GM21619 (cell line): Measurements from ENCODE around the gene ZAR1.

Experiments
- ATAC-seq: cut with Tn5 transposase; IDR thresholded peaks from one replicate; pipeline ENCODE4 v1.9.1; 2021; ENCODE audit not compliant: unreplicated experiment

ZAR1 gene

GRCh38 chr4:48489683-48490011 is 405 bp upstream of the ZAR1 start:
- no peak for ATAC-seq

- no peak for ATAC-seq
Measured at GRCh38 chr4:48490680-48491513, 845 bp downstream of the ZAR1 start.

GRCh38 chr4:48491514-48492176 is 1.6 kb downstream of the ZAR1 start:
- no peak for ATAC-seq

- no peak for ATAC-seq
Measured at GRCh38 chr4:48493452-48494100, 3.5 kb downstream of the ZAR1 start.

GRCh38 chr4:48495941-48496340 is 5.9 kb downstream of the ZAR1 start:
- ATAC-seq, result no peak

- ATAC-seq, result no peak
Measured at GRCh38 chr4:48498895-48499294, 8.8 kb downstream of the ZAR1 start.

- peak; percentile 71 for ATAC-seq
Measured at GRCh38 chr4:48499551-48500066, 9.6 kb downstream of the ZAR1 start.

GRCh38 chr4:48503233-48504025 is 13.4 kb downstream of the ZAR1 start:
- no peak for ATAC-seq

GRCh38 chr4:48504026-48504330 is 13.9 kb downstream of the ZAR1 start:
- no peak for ATAC-seq

- ATAC-seq, result no peak
Measured at GRCh38 chr4:48504352-48504751, 14.3 kb downstream of the ZAR1 start.

GRCh38 chr4:48506716-48507115 is 16.7 kb downstream of the ZAR1 start:
- no peak for ATAC-seq

GRCh38 chr4:48509543-48509942 is 19.5 kb downstream of the ZAR1 start:
- no peak for ATAC-seq

GRCh38 chr4:48518143-48518542 is 28.1 kb downstream of the ZAR1 start:
- ATAC-seq, result no peak

GRCh38 chr4:48526406-48526805 is 36.4 kb downstream of the ZAR1 start:
- ATAC-seq, result no peak

GRCh38 chr4:48538358-48538757 is 48.3 kb downstream of the ZAR1 start:
- ATAC-seq, result no peak

- no peak for ATAC-seq
Measured at GRCh38 chr4:48539597-48539996, 49.5 kb downstream of the ZAR1 start.

GRCh38 chr4:48542888-48543287 is 52.8 kb downstream of the ZAR1 start:
- ATAC-seq, result no peak

GRCh38 chr4:48543796-48544195 is 53.7 kb downstream of the ZAR1 start:
- ATAC-seq, result no peak
